ENCODE results near the gene MLLT11.

DNA sequence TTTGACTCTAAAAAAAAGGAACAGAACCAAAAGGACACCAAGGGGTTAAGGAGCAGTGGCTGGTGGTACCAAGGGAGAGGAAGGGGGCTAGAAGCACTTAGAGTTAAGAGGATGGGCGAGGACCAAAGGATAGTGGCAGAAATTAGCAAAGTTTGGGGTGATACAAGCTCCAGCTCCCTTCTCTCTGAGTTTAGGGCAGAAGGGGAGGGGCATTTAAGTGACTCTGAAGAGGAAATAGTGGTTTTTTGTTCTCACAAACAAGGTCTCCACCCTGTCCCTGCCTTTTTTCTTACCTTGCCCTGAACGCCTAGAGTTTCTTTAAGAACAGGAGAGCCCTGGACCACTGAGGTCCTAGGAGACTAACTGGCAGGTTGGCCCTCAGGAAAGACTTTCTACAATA, 4.0 kb upstream of the MLLT11 start:
- TF ChIP-seq, protein P1, sequence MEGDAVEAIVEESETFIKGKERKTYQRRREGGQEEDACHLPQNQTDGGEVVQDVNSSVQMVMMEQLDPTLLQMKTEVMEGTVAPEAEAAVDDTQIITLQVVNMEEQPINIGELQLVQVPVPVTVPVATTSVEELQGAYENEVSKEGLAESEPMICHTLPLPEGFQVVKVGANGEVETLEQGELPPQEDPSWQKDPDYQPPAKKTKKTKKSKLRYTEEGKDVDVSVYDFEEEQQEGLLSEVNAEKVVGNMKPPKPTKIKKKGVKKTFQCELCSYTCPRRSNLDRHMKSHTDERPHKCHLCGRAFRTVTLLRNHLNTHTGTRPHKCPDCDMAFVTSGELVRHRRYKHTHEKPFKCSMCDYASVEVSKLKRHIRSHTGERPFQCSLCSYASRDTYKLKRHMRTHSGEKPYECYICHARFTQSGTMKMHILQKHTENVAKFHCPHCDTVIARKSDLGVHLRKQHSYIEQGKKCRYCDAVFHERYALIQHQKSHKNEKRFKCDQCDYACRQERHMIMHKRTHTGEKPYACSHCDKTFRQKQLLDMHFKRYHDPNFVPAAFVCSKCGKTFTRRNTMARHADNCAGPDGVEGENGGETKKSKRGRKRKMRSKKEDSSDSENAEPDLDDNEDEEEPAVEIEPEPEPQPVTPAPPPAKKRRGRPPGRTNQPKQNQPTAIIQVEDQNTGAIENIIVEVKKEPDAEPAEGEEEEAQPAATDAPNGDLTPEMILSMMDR (IDR thresholded peaks at IDR 0.05), result no peak
- no peak for TF ChIP-seq POLR2A (IDR thresholded peaks at IDR 0.05)

Measured in heart left ventricle (tissue), 13 donors.